ENCODE results near the gene ASXL3.

The ASXL3 gene

DNA sequence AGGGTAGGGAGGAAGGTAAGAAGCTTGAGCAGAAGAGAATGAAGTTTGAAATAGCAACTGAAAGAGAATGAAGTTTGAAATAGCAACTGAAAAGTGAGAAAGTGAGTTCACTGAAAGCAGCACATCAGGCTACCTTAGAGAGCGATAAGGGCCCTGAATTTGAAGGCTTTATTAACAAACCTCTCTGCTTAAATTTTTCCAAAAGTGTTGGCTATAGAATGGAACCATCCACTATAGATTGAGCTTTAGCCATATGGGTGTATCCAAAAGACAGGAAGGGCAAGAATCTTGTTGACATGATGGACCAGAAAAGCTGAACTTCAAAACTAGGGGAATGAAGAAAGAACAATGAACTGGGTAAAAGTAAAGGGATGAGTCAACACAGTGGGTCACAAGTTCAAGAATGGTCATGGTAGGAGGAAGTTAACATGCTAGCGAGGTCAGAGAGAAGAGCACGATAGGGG lies 122.5 kb downstream of the ASXL3 start:
- Mint-ChIP-seq H3K9me3 (no peaks in the 10 kb centered on the region), H3K27me3 (no peaks in the 10 kb centered on the region), H3K4me1 (no peaks in the 10 kb centered on the region), H3K36me3 (no peaks in the 10 kb centered on the region), H3K27ac (no peak overlapping the region), H3K4me3 (no peak overlapping the region)
- ATAC-seq (replicated peaks) = no peak
- no peak for DNase-seq

DNA sequence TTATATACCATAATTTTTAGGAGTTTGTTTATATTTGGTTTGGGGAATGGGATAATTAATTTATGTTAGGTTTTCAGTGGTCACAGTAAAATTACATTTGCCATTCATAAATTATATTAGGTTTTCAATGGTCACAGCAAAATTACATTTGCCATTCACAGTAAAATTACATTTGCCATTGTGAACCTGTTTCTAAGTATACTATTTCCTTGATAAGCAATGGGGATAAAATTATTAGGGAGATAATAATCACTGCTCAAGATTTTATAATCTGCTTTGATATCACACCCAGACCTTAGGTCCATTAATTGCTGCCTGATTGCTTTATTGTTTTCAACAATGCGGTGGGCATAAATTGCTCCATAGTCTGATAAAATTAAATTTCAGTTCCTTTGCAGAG lies 124.6 kb downstream of the ASXL3 start:
- H3K36me3 Mint-ChIP-seq = no peaks in the 10 kb centered on the region
- H3K9me3 Mint-ChIP-seq = peaks cover 0 to 1% of the 10 kb centered on the region in 2 donors
- no peaks in the 10 kb centered on the region for H3K27me3 Mint-ChIP-seq
- no peaks in the 10 kb centered on the region for H3K4me1 Mint-ChIP-seq
- ATAC-seq (replicated peaks) (no peak), DNase-seq (no peak)
- H3K27ac Mint-ChIP-seq = no peak overlapping the region
- H3K4me3 Mint-ChIP-seq = no peak overlapping the region

DNA sequence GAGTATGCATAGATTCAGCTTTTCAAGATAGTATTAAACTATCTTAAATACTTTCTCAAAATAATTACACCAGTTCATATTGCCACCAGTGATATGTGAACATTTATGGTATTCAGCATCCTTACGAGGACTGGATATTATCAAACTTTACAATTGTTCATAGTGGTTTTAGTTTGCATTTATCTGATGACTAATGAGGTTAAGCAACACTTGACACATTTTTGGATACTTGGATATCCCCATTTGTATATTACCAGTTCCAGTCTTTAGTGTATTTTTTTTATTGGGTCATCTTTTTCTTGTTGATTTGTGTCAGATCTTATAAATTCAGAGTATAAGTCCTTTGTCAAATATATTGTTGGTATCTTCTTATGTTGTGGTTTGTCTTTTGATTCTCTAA lies 128.4 kb downstream of the ASXL3 start:
- Mint-ChIP-seq H3K36me3 (no peaks in the 10 kb centered on the region), H3K27ac (no peak overlapping the region), H3K4me3 (no peak overlapping the region), H3K9me3 (peaks cover 0 to 1% of the 10 kb centered on the region in 2 donors), H3K4me1 (no peaks in the 10 kb centered on the region), H3K27me3 (no peaks in the 10 kb centered on the region)
- DNase-seq = no peak
- no peak for ATAC-seq (replicated peaks)

DNA sequence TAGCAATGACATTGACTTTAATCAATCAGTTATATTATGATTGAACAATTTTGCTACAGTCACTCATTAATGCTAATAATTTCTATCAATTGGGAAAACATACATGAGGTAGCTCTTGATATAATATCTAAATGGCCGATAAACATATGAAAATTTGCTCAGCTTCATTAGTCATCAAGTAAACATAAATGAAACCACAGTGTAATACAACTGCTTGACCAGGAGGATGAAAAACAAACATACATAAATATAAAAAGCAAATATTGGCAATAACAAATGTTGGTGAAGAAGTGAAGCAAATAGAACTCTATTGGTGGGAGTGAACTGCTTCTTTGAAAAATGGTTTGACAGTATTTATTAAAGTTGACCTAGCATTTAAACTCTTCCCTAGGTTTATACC lies 130.9 kb downstream of the ASXL3 start:
- ATAC-seq (replicated peaks) = no peak
- DNase-seq = no peak
- Mint-ChIP-seq H3K27ac (no peak overlapping the region), H3K27me3 (no peaks in the 10 kb centered on the region), H3K4me1 (no peaks in the 10 kb centered on the region), H3K4me3 (no peak overlapping the region), H3K36me3 (no peaks in the 10 kb centered on the region), H3K9me3 (peaks cover 0 to 1% of the 10 kb centered on the region in 2 donors)

DNA sequence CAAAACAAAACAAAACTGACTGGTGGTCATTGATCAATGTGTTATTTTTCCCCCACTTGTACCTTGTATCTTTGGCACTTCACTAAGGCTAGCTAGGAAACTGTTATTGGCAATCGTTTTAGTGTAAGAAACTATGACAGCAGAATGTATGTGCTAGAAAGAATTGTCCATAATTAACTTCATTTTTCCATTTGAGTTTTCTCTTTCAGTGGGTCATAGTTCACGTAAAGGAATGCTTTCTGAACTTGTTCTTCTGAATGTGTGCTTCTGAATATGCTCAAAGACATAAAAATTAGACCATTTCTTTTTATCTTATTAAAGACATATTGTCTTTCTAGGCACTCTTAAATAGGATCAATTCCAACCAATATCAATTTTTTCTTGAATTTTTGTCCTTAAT lies 132.2 kb downstream of the ASXL3 start:
- no peaks in the 10 kb centered on the region for H3K4me1 Mint-ChIP-seq
- no peaks in the 10 kb centered on the region for H3K27me3 Mint-ChIP-seq
- H3K27ac Mint-ChIP-seq = no peak overlapping the region
- H3K9me3 Mint-ChIP-seq = peaks cover 0 to 1% of the 10 kb centered on the region in 2 donors
- no peak overlapping the region for H3K4me3 Mint-ChIP-seq
- no peaks in the 10 kb centered on the region for H3K36me3 Mint-ChIP-seq
- DNase-seq = no peak
- no peak for ATAC-seq (replicated peaks)

DNA sequence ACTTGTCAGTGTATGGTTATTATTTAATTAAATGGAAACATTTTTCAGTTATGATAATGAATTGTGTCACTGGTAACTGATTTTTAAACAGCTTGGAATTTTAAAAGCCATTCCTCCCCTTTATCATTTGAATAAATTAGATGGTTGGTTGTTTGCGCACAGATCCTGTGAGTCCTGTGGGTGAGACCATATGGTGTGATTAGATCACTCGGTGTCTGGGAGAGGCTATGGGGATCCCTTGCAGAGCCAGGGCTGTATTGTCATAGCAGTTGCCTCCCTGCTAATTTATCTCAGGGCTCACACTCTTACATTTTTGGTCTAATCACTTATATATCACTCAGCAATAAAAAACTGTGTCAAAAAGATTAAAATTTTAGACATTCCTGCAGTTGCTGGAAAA lies 133.5 kb downstream of the ASXL3 start:
- no peaks in the 10 kb centered on the region for H3K4me1 Mint-ChIP-seq
- DNase-seq = no peak

DNA sequence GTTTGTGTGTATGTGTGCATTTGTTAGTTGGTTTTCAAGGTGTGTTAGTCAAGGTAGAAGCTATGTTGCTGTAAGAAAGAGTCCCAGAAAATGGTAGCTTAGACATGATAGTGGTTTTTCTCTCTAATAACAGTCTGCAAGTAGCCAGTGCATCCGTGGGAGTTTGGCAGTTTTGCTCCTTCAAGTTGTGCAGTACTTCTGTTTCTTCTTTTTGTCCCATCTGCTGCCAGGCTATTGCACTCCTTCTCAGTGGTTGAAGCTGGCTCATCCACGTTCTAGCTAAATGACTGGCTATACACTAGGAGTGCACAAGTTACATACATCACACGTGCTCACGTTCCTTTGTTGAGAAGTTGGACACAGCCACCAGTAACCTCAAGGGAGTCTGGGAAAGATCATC lies 134.7 kb downstream of the ASXL3 start:
- no peak for ATAC-seq (replicated peaks)
- Mint-ChIP-seq H3K27ac (no peak overlapping the region), H3K9me3 (no peaks in the 10 kb centered on the region), H3K36me3 (no peaks in the 10 kb centered on the region), H3K4me1 (no peaks in the 10 kb centered on the region), H3K27me3 (no peaks in the 10 kb centered on the region), H3K4me3 (no peak overlapping the region)
- no peak for DNase-seq

More for the DNA sequence above, 133.5 kb downstream of the ASXL3 start:
- H3K36me3 Mint-ChIP-seq = no peaks in the 10 kb centered on the region
- H3K4me3 Mint-ChIP-seq = no peak overlapping the region
- no peaks in the 10 kb centered on the region for H3K27me3 Mint-ChIP-seq
- H3K27ac Mint-ChIP-seq = no peak overlapping the region
- ATAC-seq (replicated peaks) = no peak
- peaks cover 0 to 1% of the 10 kb centered on the region in 2 donors for H3K9me3 Mint-ChIP-seq

DNA sequence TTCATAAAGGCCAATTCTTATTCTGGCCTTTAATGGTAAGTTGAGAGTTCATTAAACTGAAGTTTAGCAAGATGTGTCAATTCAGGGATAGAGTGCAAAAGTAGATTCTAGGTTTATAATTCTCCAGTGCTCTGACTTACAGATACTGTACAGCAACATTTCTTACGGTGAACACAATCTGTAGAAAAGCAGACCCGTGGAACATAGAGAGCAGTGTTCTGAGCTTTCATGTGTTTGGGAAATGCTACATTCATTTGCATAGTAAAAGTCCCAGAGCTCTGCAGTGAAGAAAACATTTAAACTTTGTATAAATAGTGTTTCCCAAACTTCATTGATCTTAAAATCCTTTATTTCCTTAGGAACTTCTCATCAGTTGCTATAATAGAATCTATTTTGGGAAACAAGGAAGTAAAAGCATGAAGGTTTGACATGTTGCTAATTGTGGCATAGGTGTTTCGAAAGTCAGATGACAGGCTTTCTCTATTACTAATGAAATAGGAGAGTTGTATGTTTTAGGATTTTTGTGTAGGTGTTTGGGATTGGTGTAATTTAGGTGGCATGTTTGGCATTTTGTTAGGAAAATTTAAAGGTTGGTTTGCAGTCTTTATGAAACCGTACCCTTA lies 138.2 kb downstream of the ASXL3 start:
- Mint-ChIP-seq H3K4me1 (no peaks in the 10 kb centered on the region), H3K4me3 (no peak overlapping the region), H3K9me3 (no peaks in the 10 kb centered on the region), H3K36me3 (no peaks in the 10 kb centered on the region), H3K27ac (no peak overlapping the region), H3K27me3 (no peaks in the 10 kb centered on the region)
- DNase-seq = no peak
- ATAC-seq (replicated peaks) = no peak

DNA sequence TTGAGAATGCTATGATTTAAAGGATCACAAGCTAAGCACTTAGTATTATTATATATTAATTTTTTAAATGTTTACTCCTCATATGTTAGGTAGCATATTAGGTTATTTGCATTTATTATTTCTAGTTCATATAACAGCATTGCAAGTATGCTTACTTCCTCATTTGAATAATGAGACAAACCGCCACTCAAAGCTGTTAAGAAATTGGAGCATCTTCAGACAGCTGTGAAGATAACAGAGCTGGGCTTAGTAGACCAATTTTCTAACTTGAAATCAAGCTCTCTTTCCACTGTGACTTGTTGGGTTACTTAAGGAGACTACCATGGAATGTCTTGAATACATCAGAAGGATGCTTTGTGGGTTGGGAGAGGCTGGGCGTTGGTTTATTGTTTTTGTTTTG lies 139.3 kb downstream of the ASXL3 start:
- no peak overlapping the region for H3K27ac Mint-ChIP-seq
- DNase-seq = no peak

DNA sequence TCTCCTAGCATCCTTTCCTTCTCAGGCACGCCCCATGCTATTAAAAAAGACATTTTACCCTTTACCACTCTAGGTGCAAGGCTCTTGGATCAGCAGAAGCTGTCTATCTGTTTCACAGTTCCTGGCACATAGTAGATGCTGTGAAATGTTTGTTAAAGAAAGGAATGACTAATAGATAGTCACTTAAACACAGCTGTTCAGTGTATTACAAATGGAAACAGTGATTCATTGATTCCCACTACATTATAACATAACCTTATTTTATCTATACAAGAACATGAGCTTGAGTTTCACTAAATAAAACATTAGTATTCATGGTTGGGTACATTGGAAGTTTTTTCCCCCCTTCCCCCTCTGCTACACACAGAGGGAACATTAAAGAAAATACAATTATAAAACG lies 142.1 kb downstream of the ASXL3 start:
- DNase-seq (no peak), ATAC-seq (replicated peaks) (no peak)
- Mint-ChIP-seq H3K27me3 (no peaks in the 10 kb centered on the region), H3K36me3 (no peaks in the 10 kb centered on the region), H3K27ac (no peak overlapping the region), H3K4me1 (no peaks in the 10 kb centered on the region), H3K9me3 (no peaks in the 10 kb centered on the region), H3K4me3 (no peak overlapping the region)

More for the DNA sequence above, 139.3 kb downstream of the ASXL3 start:
- H3K27me3 Mint-ChIP-seq = no peaks in the 10 kb centered on the region
- H3K4me3 Mint-ChIP-seq = no peak overlapping the region
- no peaks in the 10 kb centered on the region for H3K9me3 Mint-ChIP-seq
- ATAC-seq (replicated peaks) = no peak
- H3K36me3 Mint-ChIP-seq = no peaks in the 10 kb centered on the region
- no peaks in the 10 kb centered on the region for H3K4me1 Mint-ChIP-seq

DNA sequence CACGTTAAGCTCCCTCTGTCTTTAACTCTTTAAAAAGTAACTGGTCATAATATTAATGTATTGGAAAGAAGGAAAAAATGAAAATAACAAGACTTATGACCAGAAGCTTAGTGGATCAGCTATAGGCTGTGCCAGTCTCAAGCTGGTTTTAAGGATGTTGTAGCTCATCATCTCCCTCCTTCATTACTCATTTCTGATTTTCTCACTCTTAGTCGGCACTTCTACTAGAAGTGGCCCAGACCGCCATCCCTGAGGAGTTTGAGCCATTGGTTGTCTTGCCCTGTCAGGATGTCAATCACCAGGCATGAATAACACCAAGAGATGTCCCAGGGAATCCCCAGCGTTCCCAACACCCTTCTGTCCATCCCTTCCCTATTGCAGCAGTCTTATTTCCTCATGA lies 151.5 kb downstream of the ASXL3 start:
- Mint-ChIP-seq H3K36me3 (no peaks in the 10 kb centered on the region), H3K27ac (no peak overlapping the region), H3K27me3 (no peaks in the 10 kb centered on the region), H3K9me3 (no peaks in the 10 kb centered on the region), H3K4me3 (no peak overlapping the region), H3K4me1 (no peaks in the 10 kb centered on the region)
- no peak for DNase-seq
- ATAC-seq (replicated peaks) = no peak

DNA sequence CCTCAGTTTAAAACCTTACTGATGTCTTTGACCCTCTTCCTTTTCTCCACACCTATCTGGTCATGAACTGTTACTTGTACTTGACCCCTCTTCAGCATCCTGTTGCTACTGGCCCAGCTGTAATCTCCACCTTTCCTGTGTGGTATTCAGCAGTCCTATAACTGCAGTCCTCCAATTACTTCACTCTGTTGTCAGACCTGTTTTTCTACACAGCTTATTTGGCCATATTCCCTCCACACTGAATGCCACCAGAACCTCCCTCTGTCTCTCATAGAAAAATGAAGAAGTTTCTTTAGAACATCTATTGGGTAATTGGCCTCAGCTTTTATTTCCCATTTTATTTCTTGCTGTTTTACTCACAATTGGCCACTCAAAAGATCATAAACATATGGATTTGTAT lies 155.4 kb downstream of the ASXL3 start:
- Mint-ChIP-seq H3K27ac (no peak overlapping the region), H3K36me3 (no peaks in the 10 kb centered on the region), H3K27me3 (no peaks in the 10 kb centered on the region), H3K4me3 (no peak overlapping the region), H3K9me3 (no peaks in the 10 kb centered on the region), H3K4me1 (no peaks in the 10 kb centered on the region)
- ATAC-seq (replicated peaks) (no peak), DNase-seq (no peak)

DNA sequence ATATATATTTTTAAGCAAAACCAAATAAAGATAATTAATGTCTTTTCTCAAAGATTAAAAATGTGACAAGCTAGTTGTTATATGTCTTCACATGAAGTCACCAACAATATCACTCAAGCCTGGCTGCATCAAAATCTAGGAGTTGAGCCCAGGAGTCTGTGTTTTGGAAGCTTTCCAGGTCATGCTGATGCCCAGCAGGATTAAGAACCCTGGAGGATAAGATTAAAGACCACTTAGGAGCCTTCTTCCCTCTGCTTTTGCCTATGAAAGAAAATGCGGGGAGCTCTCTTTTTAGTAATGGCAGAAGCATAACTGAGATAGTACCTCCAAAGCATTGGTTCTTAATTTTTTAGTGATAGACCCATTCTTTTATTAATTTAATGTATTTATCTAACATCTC lies 157.4 kb downstream of the ASXL3 start:
- H3K36me3 Mint-ChIP-seq = no peaks in the 10 kb centered on the region
- no peak overlapping the region for H3K27ac Mint-ChIP-seq
- no peaks in the 10 kb centered on the region for H3K9me3 Mint-ChIP-seq
- ATAC-seq (replicated peaks) (no peak), DNase-seq (no peak)
- no peak overlapping the region for H3K4me3 Mint-ChIP-seq
- no peaks in the 10 kb centered on the region for H3K4me1 Mint-ChIP-seq
- no peaks in the 10 kb centered on the region for H3K27me3 Mint-ChIP-seq

DNA sequence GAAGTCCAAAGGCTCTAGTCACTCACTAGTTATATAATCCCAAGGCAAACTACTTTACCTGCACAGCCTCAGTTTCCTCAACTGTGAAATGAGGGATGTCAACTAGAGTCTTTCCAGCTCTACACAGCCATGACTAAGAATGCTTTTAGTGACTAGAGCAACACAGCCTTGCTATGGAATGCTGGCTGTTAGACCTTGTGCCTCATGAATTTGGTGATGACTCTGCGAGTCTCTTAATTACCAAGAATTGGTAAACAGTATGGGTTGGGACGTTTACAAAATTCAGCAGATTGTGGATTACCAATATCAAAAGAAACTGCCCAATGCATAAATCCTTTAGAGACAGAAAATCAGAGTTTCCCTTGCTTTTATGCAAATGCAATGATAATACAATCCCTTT lies 163.7 kb downstream of the ASXL3 start:
- H3K27ac Mint-ChIP-seq = no peak overlapping the region
- H3K9me3 Mint-ChIP-seq = no peaks in the 10 kb centered on the region
- DNase-seq = no peak
- H3K4me1 Mint-ChIP-seq = no peaks in the 10 kb centered on the region
- H3K4me3 Mint-ChIP-seq = no peak overlapping the region
- no peak for ATAC-seq (replicated peaks)
- no peaks in the 10 kb centered on the region for H3K36me3 Mint-ChIP-seq
- H3K27me3 Mint-ChIP-seq = no peaks in the 10 kb centered on the region

DNA sequence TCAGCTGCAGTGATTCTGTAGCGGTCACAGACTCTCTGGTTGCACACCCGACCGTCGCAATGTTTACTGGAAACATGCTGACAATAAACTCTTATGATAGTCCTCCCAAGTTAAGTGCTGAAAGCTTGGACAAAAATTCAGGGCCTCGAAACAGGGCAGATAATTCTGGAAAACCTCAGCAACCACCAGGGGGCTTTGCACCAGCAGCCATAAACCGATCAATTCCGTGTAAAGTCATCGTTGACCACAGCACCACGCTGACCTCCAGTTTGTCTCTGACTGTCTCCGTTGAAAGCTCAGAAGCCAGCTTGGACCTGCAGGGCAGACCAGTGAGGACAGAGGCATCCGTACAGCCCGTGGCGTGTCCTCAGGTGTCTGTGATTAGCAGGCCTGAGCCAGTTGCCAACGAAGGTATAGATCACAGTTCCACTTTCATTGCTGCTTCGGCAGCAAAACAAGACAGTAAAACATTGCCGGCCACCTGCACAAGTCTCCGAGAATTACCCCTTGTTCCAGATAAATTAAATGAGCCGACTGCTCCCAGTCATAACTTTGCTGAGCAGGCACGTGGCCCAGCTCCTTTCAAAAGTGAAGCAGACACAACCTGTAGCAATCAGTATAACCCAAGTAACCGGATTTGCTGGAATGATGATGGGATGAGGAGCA lies 166.1 kb downstream of the ASXL3 start:
- no peaks in the 10 kb centered on the region for H3K27me3 Mint-ChIP-seq
- no peaks in the 10 kb centered on the region for H3K9me3 Mint-ChIP-seq
- DNase-seq (no peak), ATAC-seq (replicated peaks) (no peak)
- no peaks in the 10 kb centered on the region for H3K36me3 Mint-ChIP-seq
- no peaks in the 10 kb centered on the region for H3K4me1 Mint-ChIP-seq
- H3K4me3 Mint-ChIP-seq = no peak overlapping the region
- H3K27ac Mint-ChIP-seq = no peak overlapping the region
